Measurements from ENCODE around the gene CCNL2. TPM values are rescaled to one million over a fixed set of nuclear protein-coding genes. Genes with fewer than 3 reads are reported as not detected.

CCNL2 gene
- total and polyA plus RNA-seq, 2 of the 13 experiments (the other 11 are each of a cell fraction or from before 2014, with no cell fraction given): 105 to 340 TPM

- TF ChIP-seq SRY (CRISPR knock-in tag; IDR thresholded peaks at IDR 0.05) (no peak), POLR2A (IDR thresholded peaks at IDR 0.05; ENCODE audit: insufficient read depth in 1 of 2, low read depth in 2 of 2, low read length in 2 of 2) (no peak), NFIC (IDR thresholded peaks at IDR 0.05; ENCODE audit: low read length) (no peak), ZNF12 (CRISPR knock-in tag; IDR thresholded peaks at IDR 0.05) (peak; percentile 42; the same call in 1 of the 2 replicates), ZNF333 (CRISPR knock-in tag; IDR thresholded peaks at IDR 0.05; ENCODE audit: borderline replicate concordance) (no peak), ATF1 (CRISPR knock-in tag; IDR thresholded peaks at IDR 0.05) (no peak), CHCHD3 (CRISPR knock-in tag; IDR thresholded peaks at IDR 0.05) (no peak), SIN3A (IDR thresholded peaks at IDR 0.05; ENCODE audit: borderline replicate concordance, low read depth, low read length) (no peak), ZNF589 (CRISPR knock-in tag; conservative IDR thresholded peaks at IDR 0.05) (no peak), HNRNPH1 (optimal IDR thresholded peaks at IDR 0.05; ENCODE audit: low read depth, low read length) (no peak), PCBP1 (IDR thresholded peaks at IDR 0.05; ENCODE audit: borderline replicate concordance, low read depth, low read length) (0 out of 2 replicates have a peak, but pooled peaks have one; percentile 34), ZNF337 (CRISPR knock-in tag; IDR thresholded peaks at IDR 0.05; ENCODE audit: borderline replicate concordance, low read depth) (no peak), ZNF44 (CRISPR knock-in tag; IDR thresholded peaks at IDR 0.05) (no peak), PAWR (CRISPR knock-in tag; IDR thresholded peaks at IDR 0.05; ENCODE audit: borderline replicate concordance) (no peak), ZNF749 (CRISPR knock-in tag; IDR thresholded peaks at IDR 0.05; ENCODE audit: borderline replicate concordance) (no peak; the same call in 1 of the 2 replicates), TGIF2 (CRISPR knock-in tag; IDR thresholded peaks at IDR 0.05) (no peak), ZNF724P (CRISPR knock-in tag; IDR thresholded peaks at IDR 0.05; ENCODE audit: borderline replicate concordance) (no peak), MIER2 (CRISPR knock-in tag; IDR thresholded peaks at IDR 0.05) (no peak), MAFG (CRISPR knock-in tag; IDR thresholded peaks at IDR 0.05) (no peak), ZNF577 (CRISPR knock-in tag; IDR thresholded peaks at IDR 0.05; ENCODE audit: borderline replicate concordance, low read depth) (0 out of 2 replicates have a peak, but pooled peaks have one; percentile 65), NCOR1 (IDR thresholded peaks at IDR 0.05; ENCODE audit: borderline replicate concordance, low read length) (no peak), PITX1 (CRISPR knock-in tag; IDR thresholded peaks at IDR 0.05) (no peak; the same call in 1 of the 2 replicates), ISL2 (CRISPR knock-in tag; IDR thresholded peaks at IDR 0.05) (0 out of 2 replicates have a peak, but pooled peaks have one; percentile 26), TFDP2 (CRISPR knock-in tag; IDR thresholded peaks at IDR 0.05) (no peak), MBNL3 (CRISPR knock-in tag; conservative IDR thresholded peaks at IDR 0.05) (no peak), ZFP62 (CRISPR knock-in tag; IDR thresholded peaks at IDR 0.05) (no peak), SAFB2 (CRISPR knock-in tag; IDR thresholded peaks at IDR 0.05; ENCODE audit: borderline replicate concordance, low read depth) (no peak), CBFB (CRISPR knock-in tag; IDR thresholded peaks at IDR 0.05) (peak; percentile 57; the same call in 1 of the 2 replicates), ZBTB38 (CRISPR knock-in tag; IDR thresholded peaks at IDR 0.05) (0 out of 2 replicates have a peak, but pooled peaks have one; percentile 35), ZNF256 (CRISPR knock-in tag; conservative IDR thresholded peaks at IDR 0.05) (no peak)
- TF ChIP-seq, protein P1, sequence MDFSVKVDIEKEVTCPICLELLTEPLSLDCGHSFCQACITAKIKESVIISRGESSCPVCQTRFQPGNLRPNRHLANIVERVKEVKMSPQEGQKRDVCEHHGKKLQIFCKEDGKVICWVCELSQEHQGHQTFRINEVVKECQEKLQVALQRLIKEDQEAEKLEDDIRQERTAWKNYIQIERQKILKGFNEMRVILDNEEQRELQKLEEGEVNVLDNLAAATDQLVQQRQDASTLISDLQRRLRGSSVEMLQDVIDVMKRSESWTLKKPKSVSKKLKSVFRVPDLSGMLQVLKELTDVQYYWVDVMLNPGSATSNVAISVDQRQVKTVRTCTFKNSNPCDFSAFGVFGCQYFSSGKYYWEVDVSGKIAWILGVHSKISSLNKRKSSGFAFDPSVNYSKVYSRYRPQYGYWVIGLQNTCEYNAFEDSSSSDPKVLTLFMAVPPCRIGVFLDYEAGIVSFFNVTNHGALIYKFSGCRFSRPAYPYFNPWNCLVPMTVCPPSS (IDR thresholded peaks at IDR 0.05): no peak
These were observed 42.1 kb upstream of the CCNL2 start (continued) for GRCh38 chr1:1441002-1441888.
